K562 (cell line): ENCODE results near the gene SYNGR3. TPM values are rescaled to one million over a fixed set of nuclear protein-coding genes. Genes with fewer than 3 reads are reported as not detected.

Experiments
- CHD1 ChIP-seq: fragments of 200-600 bp; sonication (generic); IDR thresholded peaks from one replicate; pipeline ENCODE4 v1.6.1; 2012; ENCODE audit warnings: mild to moderate bottlenecking, moderate library complexity, low read length, inconsistent platforms
- ERF ChIP-seq: fragments of 450-650 bp; formaldehyde crosslinking; IDR thresholded peaks from 2 replicates; pipeline ENCODE4 v1.4.0; 2020; ENCODE audit warnings: mild to moderate bottlenecking, mixed read lengths
- L3MBTL2 ChIP-seq: fragments of 450-650 bp; IDR thresholded peaks from 2 replicates; pipeline ENCODE4 v1.6.1; 2016; ENCODE audit warnings: mild to moderate bottlenecking, moderate library complexity
- MTA2 ChIP-seq: fragments of 450-650 bp; IDR thresholded peaks from 2 replicates; pipeline ENCODE4 v1.6.1; 2016; ENCODE audit warnings: low read depth
- NFIC ChIP-seq: fragments of 450-650 bp; IDR thresholded peaks from 2 replicates; pipeline ENCODE4 v1.6.1; 2017; ENCODE audit warnings: mild to moderate bottlenecking, inconsistent platforms
- NR4A1 ChIP-seq, 2 experiments: fragments of 250-450 bp in 1 of 2; fragments of 450-650 bp in 1 of 2; sonication (Bioruptor Pico) in 1 of 2; IDR thresholded peaks; 2 replicates each; pipeline versions ENCODE4 v1.4.0 to v1.6.1; 2016 to 2020; ENCODE audit warnings: mild to moderate bottlenecking in 2 of 2, missing compliant biosample characterization in 1 of 2, missing genetic modification characterization in 1 of 2, moderate library complexity in 1 of 2
- PHF8 ChIP-seq: fragments of 200-600 bp; sonication (generic); IDR thresholded peaks from 2 replicates; pipeline ENCODE4 v1.6.1; 2012; ENCODE audit warnings: mixed run types, mild to moderate bottlenecking, inconsistent platforms, low read length, moderate library complexity, borderline replicate concordance
- RB1 ChIP-seq: fragments of 450-650 bp; IDR thresholded peaks from 2 replicates; pipeline ENCODE4 v1.6.1; 2017; ENCODE audit warnings: low read depth, mild to moderate bottlenecking
- SIX5 ChIP-seq, 2 experiments: IDR thresholded peaks; 2 replicates each; pipeline ENCODE4 v1.6.1; 2011; ENCODE audit warnings: low read length in 2 of 2, borderline replicate concordance in 1 of 2, low read depth in 1 of 2, mild to moderate bottlenecking in 1 of 2, moderate library complexity in 1 of 2; ENCODE audit not compliant: insufficient read depth in 1 of 2
- VEZF1 ChIP-seq: fragments of 200-800 bp; sonication (Bioruptor generic); IDR thresholded peaks from 2 replicates; pipeline ENCODE4 v1.6.1; 2017; ENCODE audit warnings: missing genetic modification characterization, missing compliant biosample characterization
- ZNF445 ChIP-seq: fragments of 250-450 bp; sonication (Bioruptor Pico); IDR thresholded peaks from 2 replicates; pipeline ENCODE4 v1.4.0; 2020; ENCODE audit warnings: low read depth, mild to moderate bottlenecking, moderate library complexity
- polyA plus RNA-seq, 8 experiments: library from polyadenylated mRNA; depleted of rRNA in 4 of 8; stranded (reverse) in 5 of 8; unstranded in 3 of 8; fragments of >200 nt; fragmentation: Nextera tagmentation in 2 of 8; fragmentation: Illumina TruSeq in 1 of 8; extraction: Ambion mirVana in 2 of 8; extraction: Trizol in 1 of 8; gene quantifications; 2 replicates each; pipeline versions ENCODE4 v1.2.1 to v1.2.3, GENCODE V29; 2011 to 2014; ENCODE audit warnings: inconsistent platforms in 1 of 8, missing spikeins in 1 of 8
- total RNA-seq, 7 experiments: library from RNA; depleted of rRNA in 6 of 7; stranded (reverse); fragments of >200 nt in 6 of 7; fragmentation: Illumina TruSeq in 2 of 7; extraction: Trizol in 2 of 7; gene quantifications; 2 replicates each; pipeline versions ENCODE4 v1.2.1 to v1.2.3, GENCODE V29; 2011 to 2021; ENCODE audit warnings: low replicate concordance in 1 of 7
- TF ChIP-seq, protein P1 (sequence below): fragments of 250-450 bp; sonication (Bioruptor Pico); IDR thresholded peaks from 2 replicates; pipeline ENCODE4 v1.5.0; 2020; ENCODE audit warnings: mild to moderate bottlenecking
- TF ChIP-seq, protein P2 (sequence below): fragments of 450-650 bp; IDR thresholded peaks from 2 replicates; pipeline ENCODE4 v1.6.1; 2017; ENCODE audit warnings: antibody characterized with exemption
- TF ChIP-seq, protein P3 (sequence below): fragments of 200-800 bp; sonication (Bioruptor generic); IDR thresholded peaks from 2 replicates; pipeline ENCODE4 v1.6.1; 2017; ENCODE audit warnings: missing genetic modification characterization, missing compliant biosample characterization

The SYNGR3 gene
- total and polyA plus RNA-seq, 9 of the 15 experiments (the other 6 are each of a cell fraction or from before 2014, with no cell fraction given), result 3.7 to 69.2 (median 36.3) TPM

GRCh38 chr16:1942810-1943726 is 46.7 kb upstream of the SYNGR3 start, which contains the start of gene MSRB1 (continued):
- TF ChIP-seq, protein P1, sequence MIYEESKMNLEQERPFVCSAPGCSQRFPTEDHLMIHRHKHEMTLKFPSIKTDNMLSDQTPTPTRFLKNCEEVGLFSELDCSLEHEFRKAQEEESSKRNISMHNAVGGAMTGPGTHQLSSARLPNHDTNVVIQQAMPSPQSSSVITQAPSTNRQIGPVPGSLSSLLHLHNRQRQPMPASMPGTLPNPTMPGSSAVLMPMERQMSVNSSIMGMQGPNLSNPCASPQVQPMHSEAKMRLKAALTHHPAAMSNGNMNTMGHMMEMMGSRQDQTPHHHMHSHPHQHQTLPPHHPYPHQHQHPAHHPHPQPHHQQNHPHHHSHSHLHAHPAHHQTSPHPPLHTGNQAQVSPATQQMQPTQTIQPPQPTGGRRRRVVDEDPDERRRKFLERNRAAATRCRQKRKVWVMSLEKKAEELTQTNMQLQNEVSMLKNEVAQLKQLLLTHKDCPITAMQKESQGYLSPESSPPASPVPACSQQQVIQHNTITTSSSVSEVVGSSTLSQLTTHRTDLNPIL, result no peak
- TF ChIP-seq MTA2 (no peak), NFIC (peak; percentile 49; the same call in 1 of the 2 replicates), ZNF445 (CRISPR knock-in tag) (no peak), CHD1 (no peak), SIX5 (IDR thresholded peaks at IDR 0.05; ENCODE audit: borderline replicate concordance in 1 of 2, insufficient read depth in 1 of 2, low read depth in 1 of 2, low read length in 2 of 2) (no peak), NR4A1 (CRISPR knock-in tag; IDR thresholded peaks at IDR 0.05) (0 out of 2 replicates have a peak, but pooled peaks have one; percentile 23), NR4A1 (tag; IDR thresholded peaks at IDR 0.05) (no peak), RB1 (peak; percentile 26), ERF (CRISPR knock-in tag) (no peak), L3MBTL2 (peak; percentile 81), PHF8 (peak; percentile 73; the same call in 1 of the 2 replicates), VEZF1 (CRISPR knock-in tag) (peak; percentile 72)
- TF ChIP-seq, protein P2, sequence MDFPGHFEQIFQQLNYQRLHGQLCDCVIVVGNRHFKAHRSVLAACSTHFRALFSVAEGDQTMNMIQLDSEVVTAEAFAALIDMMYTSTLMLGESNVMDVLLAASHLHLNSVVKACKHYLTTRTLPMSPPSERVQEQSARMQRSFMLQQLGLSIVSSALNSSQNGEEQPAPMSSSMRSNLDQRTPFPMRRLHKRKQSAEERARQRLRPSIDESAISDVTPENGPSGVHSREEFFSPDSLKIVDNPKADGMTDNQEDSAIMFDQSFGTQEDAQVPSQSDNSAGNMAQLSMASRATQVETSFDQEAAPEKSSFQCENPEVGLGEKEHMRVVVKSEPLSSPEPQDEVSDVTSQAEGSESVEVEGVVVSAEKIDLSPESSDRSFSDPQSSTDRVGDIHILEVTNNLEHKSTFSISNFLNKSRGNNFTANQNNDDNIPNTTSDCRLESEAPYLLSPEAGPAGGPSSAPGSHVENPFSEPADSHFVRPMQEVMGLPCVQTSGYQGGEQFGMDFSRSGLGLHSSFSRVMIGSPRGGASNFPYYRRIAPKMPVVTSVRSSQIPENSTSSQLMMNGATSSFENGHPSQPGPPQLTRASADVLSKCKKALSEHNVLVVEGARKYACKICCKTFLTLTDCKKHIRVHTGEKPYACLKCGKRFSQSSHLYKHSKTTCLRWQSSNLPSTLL, result 0 out of 2 replicates have a peak, but pooled peaks have one; percentile 12
- TF ChIP-seq, protein P3, sequence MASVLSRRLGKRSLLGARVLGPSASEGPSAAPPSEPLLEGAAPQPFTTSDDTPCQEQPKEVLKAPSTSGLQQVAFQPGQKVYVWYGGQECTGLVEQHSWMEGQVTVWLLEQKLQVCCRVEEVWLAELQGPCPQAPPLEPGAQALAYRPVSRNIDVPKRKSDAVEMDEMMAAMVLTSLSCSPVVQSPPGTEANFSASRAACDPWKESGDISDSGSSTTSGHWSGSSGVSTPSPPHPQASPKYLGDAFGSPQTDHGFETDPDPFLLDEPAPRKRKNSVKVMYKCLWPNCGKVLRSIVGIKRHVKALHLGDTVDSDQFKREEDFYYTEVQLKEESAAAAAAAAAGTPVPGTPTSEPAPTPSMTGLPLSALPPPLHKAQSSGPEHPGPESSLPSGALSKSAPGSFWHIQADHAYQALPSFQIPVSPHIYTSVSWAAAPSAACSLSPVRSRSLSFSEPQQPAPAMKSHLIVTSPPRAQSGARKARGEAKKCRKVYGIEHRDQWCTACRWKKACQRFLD (CRISPR knock-in tag), result 0 out of 2 replicates have a peak, but pooled peaks have one; percentile 27
